C4-2B (cell line): ENCODE results near the gene CNTROB.
A peak's percentile ranks its signal among the peaks of the same experiment; 100 is the strongest.

Source experiments
- H3K27ac ChIP-seq: fragments of 450-650 bp; 2 replicates; pipeline ENCODE4 v1.5.1; 2017
- CTCF ChIP-seq: fragments of 450-650 bp; conservative IDR thresholded peaks from 2 replicates; pipeline ENCODE4 v1.5.1; 2017; ENCODE audit warnings: mild to moderate bottlenecking
- ZFX ChIP-seq: fragments of 450-650 bp; IDR thresholded peaks from 2 replicates; pipeline ENCODE4 v1.6.1; 2017

CNTROB gene

GRCh38 chr17:7977805-7978204 is 45.8 kb downstream of the CNTROB start:
- no peak for TF ChIP-seq ZFX
- H3K27ac ChIP-seq: no peak overlapping the region

GRCh38 chr17:7982173-7982572 is 50.2 kb downstream of the CNTROB start:
- H3K27ac ChIP-seq: no peak overlapping the region
- TF ChIP-seq ZFX (no peak), CTCF (no peak)

GRCh38 chr17:7982666-7983065 is 50.7 kb downstream of the CNTROB start:
- no peak overlapping the region for H3K27ac ChIP-seq
- TF ChIP-seq ZFX (no peak), CTCF (no peak)

GRCh38 chr17:7984904-7985303 is 52.9 kb downstream of the CNTROB start:
- H3K27ac ChIP-seq: no peak overlapping the region
- TF ChIP-seq CTCF (no peak), ZFX (no peak)

GRCh38 chr17:7987112-7987893 is 55.3 kb downstream of the CNTROB start:
- H3K27ac ChIP-seq: no peak overlapping the region
- TF ChIP-seq CTCF (no peak), ZFX (no peak)

GRCh38 chr17:7988750-7989178 is 56.8 kb downstream of the CNTROB start:
- no peak overlapping the region; the same call in 1 of the 2 replicates for H3K27ac ChIP-seq
- TF ChIP-seq CTCF (peak; percentile 85), ZFX (no peak)

- peak; percentile 99 for TF ChIP-seq CTCF
- peak; percentile 44; the same call in 1 of the 2 replicates for TF ChIP-seq ZFX
- peak overlapping the region; percentile 68 for H3K27ac ChIP-seq
These were observed 58.0 kb downstream of the CNTROB start for GRCh38 chr17:7989781-7990655.
